Lung (tissue), 12 donors: ENCODE data around the gene CLDN1. TPM values are rescaled to one million over a fixed set of nuclear protein-coding genes. Genes with fewer than 3 reads are reported as not detected.
A peak's percentile ranks its signal among the peaks of the same experiment; 100 is the strongest.

Experiments
- ATAC-seq: fragments of 200-7000 bp; cut with Tn5 transposase; one replicate; pipeline ENCODE4 v1.9.1; 2020; ENCODE audit warnings: moderate number of reproducible peaks; ENCODE audit not compliant: insufficient read depth, low FRiP score
- DNase-seq, 3 donors: peaks; one replicate each; pipeline ENCODE4 v3.0.0-alpha.2; 2013 to 2017
- H3K27ac ChIP-seq, 2 donors: one replicate each; pipeline ENCODE4 v1.5.1; 2013; ENCODE audit warnings: mild to moderate bottlenecking in 2 of 2, moderate library complexity in 2 of 2, control low read depth in 1 of 2, inconsistent platforms in 1 of 2, low read depth in 1 of 2, low read length in 1 of 2
- H3K27me3 ChIP-seq, 3 donors: one replicate each; pipeline ENCODE4 v1.5.1; 2013; ENCODE audit warnings: low read length in 2 of 3; ENCODE audit not compliant: control insufficient read depth in 3 of 3, insufficient read depth in 3 of 3
- H3K36me3 ChIP-seq, 4 donors: one replicate each; pipeline ENCODE4 v1.5.1; 2013; ENCODE audit warnings: low read length in 4 of 4, mild to moderate bottlenecking in 1 of 4, moderate library complexity in 1 of 4; ENCODE audit not compliant: control insufficient read depth in 4 of 4, insufficient read depth in 4 of 4
- H3K4me1 ChIP-seq, 5 donors: one replicate each; pipeline ENCODE4 v1.5.1; 2013; ENCODE audit warnings: low read length in 5 of 5, mild to moderate bottlenecking in 2 of 5, moderate library complexity in 1 of 5; ENCODE audit not compliant: control insufficient read depth in 5 of 5, insufficient read depth in 5 of 5
- H3K4me3 ChIP-seq: one replicate; pipeline ENCODE4 v1.5.1; 2013; ENCODE audit warnings: mild to moderate bottlenecking, control low read depth, moderate library complexity
- H3K9ac ChIP-seq, 2 donors: one replicate each; pipeline ENCODE4 v1.5.1; 2013; ENCODE audit warnings: low read length in 2 of 2, control low read depth in 1 of 2; ENCODE audit not compliant: insufficient read depth in 1 of 2
- H3K9me3 ChIP-seq, 4 donors: one replicate each; pipeline ENCODE4 v1.5.1; 2013; ENCODE audit warnings: low read length in 3 of 4, mild to moderate bottlenecking in 1 of 4, moderate library complexity in 1 of 4; ENCODE audit not compliant: control insufficient read depth in 4 of 4, insufficient read depth in 3 of 4
- CTCF ChIP-seq: IDR thresholded peaks from 2 replicates; pipeline ENCODE4 v1.5.1; 2012; ENCODE audit warnings: mild to moderate bottlenecking; ENCODE audit errors: control extremely low read depth, extremely low read depth
- WGBS, 2 donors: extraction: QIAGEN DNeasy Blood & Tissue Kit; methylation state at CpG; one replicate each; pipeline ENCODE4 v1.1.7; 2013; 5-methylcytosine and 5-hydroxymethylcytosine counted together
- polyA plus RNA-seq, 2 donors: library from polyadenylated mRNA; stranded (reverse); fragments of 200-250 nt; gene quantifications; one replicate each; pipeline ENCODE4 v1.2.1, GENCODE V29; 2013
- total RNA-seq, 2 donors: library from RNA; depleted of rRNA in 1 of 2; stranded (reverse); fragments of >200 nt in 1 of 2; gene quantifications; one replicate each; pipeline ENCODE4 v1.2.1, GENCODE V29; 2014 to 2021
- donor health status: control.
- donor health status: control.
- donor health status: Bipolar disorder and iron deficiency.
- donor health status: healthy.
- donor health status: DM: yes; HTN: yes; CAD: no.

Gene CLDN1
- total and polyA plus RNA-seq, 4 donors: 7.1 to 29.8 (median 13.4) TPM

- Histone ChIP-seq H3K9me3 (no peaks in the 10 kb centered on the region), H3K36me3 (no peaks in the 10 kb centered on the region), H3K27me3 (no peaks in the 10 kb centered on the region), H3K9ac (no peak overlapping the region), H3K4me1 (peaks cover 0 to 5% (median 2%) of the 10 kb centered on the region in 5 donors), H3K4me3 (no peak overlapping the region), H3K27ac (no peak overlapping the region)
- no peak for TF ChIP-seq CTCF
- ATAC-seq: no peak
- 68 to 75% methylated on average over 2 of the region's 2 CpGs for WGBS, 2 donors
- no peak for DNase-seq
Measured at GRCh38 chr3:190260301-190260700, 61.9 kb downstream of the CLDN1 start.

DNA sequence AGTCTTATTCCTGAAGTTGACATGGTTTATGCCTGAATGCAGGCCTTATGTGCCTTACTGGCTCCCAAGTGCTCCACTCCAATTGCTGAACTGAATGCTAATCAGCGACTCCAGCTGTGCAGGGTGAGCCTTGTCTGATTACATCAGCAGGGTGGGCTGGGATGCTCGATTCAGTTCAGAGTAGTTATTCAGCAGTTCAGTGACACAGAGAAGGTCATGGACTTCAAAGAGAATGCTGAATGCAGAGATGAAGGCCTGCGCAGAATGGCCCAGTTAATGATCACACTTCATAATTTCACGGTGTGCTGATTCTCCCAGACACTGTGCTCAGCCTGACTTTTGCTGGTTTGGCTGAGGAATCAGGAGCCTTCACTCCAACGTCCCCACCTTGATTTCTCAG, 63.6 kb downstream of the CLDN1 start:
- Histone ChIP-seq H3K36me3 (no peaks in the 10 kb centered on the region), H3K27me3 (no peaks in the 10 kb centered on the region), H3K4me3 (no peak overlapping the region), H3K9me3 (no peaks in the 10 kb centered on the region), H3K9ac (no peak overlapping the region), H3K27ac (no peak overlapping the region), H3K4me1 (peaks cover 0 to 5% (median 2%) of the 10 kb centered on the region in 5 donors)
- no peak for ATAC-seq
- 65 to 75% methylated on average over 5 of the region's 5 CpGs for WGBS, 2 donors
- no peak for TF ChIP-seq CTCF
- DNase-seq: peak in 1 of 3 donors; percentile 20

Other genes with a start within 250 kb of the CLDN1 start
- 10 to 100 TPM; 50.4 to 59.9 TPM for gene P3H2, start 201.5 kb downstream of the CLDN1 start, total RNA-seq
- 10 to 100 TPM; 18.6 to 30.8 TPM for gene P3H2, start 201.5 kb downstream of the CLDN1 start, polyA plus RNA-seq
- 1 to 10 TPM in 1 of 2 donors, under 1 TPM in 1; 0.26 to 2.0 TPM for gene CLDN16, start 65.7 kb upstream of the CLDN1 start, total RNA-seq
- gene CLDN16, start 65.7 kb upstream of the CLDN1 start, polyA plus RNA-seq: under 1 TPM; 0.16 to 0.65 TPM
- gene TMEM207, start 127.5 kb upstream of the CLDN1 start, total RNA-seq: not detected
- not detected for gene TMEM207, start 127.5 kb upstream of the CLDN1 start, polyA plus RNA-seq
- gene IL1RAP, start 191.6 kb upstream of the CLDN1 start, total RNA-seq: 10 to 100 TPM; 28.6 to 34.2 TPM
- gene IL1RAP, start 191.6 kb upstream of the CLDN1 start, polyA plus RNA-seq: 10 to 100 TPM in 1 of 2 donors, 1 to 10 TPM in 1; 3.2 to 24.9 TPM